Smooth muscle cell (in vitro differentiated cells): ENCODE measurements around the gene OR1I1. TPM values are rescaled to one million over a fixed set of nuclear protein-coding genes. Genes with fewer than 3 reads are reported as not detected.

ENCODE experiments used
- DNase-seq: peaks from one replicate; lab custom pipeline; 2025; ENCODE audit not compliant: unreplicated experiment; lab: John Stamatoyannopoulos, UW
- H2AFZ ChIP-seq: fragments of 200-600 bp; sonication (generic); 2 replicates; pipeline ENCODE4 v1.6.0; 2016; ENCODE audit warnings: antibody characterized with exemption, low read depth, mild to moderate bottlenecking
- H3F3A ChIP-seq: fragments of 200-600 bp; sonication (generic); 2 replicates; pipeline ENCODE4 v1.6.0; 2017; ENCODE audit warnings: antibody characterized with exemption, low read depth
- H3K27ac ChIP-seq: fragments of 200-600 bp; sonication (generic); 2 replicates; pipeline ENCODE4 v1.5.1; 2016; ENCODE audit warnings: low read depth, mild to moderate bottlenecking
- H3K27me3 ChIP-seq: fragments of 200-600 bp; sonication (generic); 2 replicates; pipeline ENCODE4 v1.6.1; 2016; ENCODE audit warnings: low read depth, mild to moderate bottlenecking
- H3K36me3 ChIP-seq: fragments of 200-600 bp; sonication (generic); 2 replicates; pipeline ENCODE4 v1.5.1; 2016; ENCODE audit warnings: low read depth
- H3K4me1 ChIP-seq: fragments of 200-600 bp; sonication (generic); 2 replicates; pipeline ENCODE4 v1.5.1; 2016; ENCODE audit warnings: low read depth
- H3K4me2 ChIP-seq: fragments of 200-600 bp; sonication (generic); 2 replicates; pipeline ENCODE4 v1.6.0; 2016; ENCODE audit warnings: mild to moderate bottlenecking
- H3K4me3 ChIP-seq: fragments of 200-600 bp; sonication (generic); 2 replicates; pipeline ENCODE4 v1.5.1; 2016; ENCODE audit warnings: mild to moderate bottlenecking
- H3K79me2 ChIP-seq: fragments of 200-600 bp; sonication (generic); 2 replicates; pipeline ENCODE4 v1.6.0; 2016; ENCODE audit warnings: low read depth, mild to moderate bottlenecking
- H3K9ac ChIP-seq: fragments of 200-600 bp; sonication (generic); 2 replicates; pipeline ENCODE4 v1.6.0; 2016; ENCODE audit warnings: low read depth
- H3K9me3 ChIP-seq: fragments of 200-600 bp; sonication (generic); replicated peaks from 2 replicates; pipeline ENCODE4 v1.5.1; 2016; ENCODE audit warnings: low read depth
- H4K20me1 ChIP-seq: fragments of 200-600 bp; sonication (generic); 2 replicates; pipeline ENCODE4 v1.6.0; 2016; ENCODE audit warnings: low read depth
- WGBS: methylation state at CpG from one replicate; pipeline ENCODE4 v1.1.7; 2016; ENCODE audit warnings: low lambda C conversion rate; 5-methylcytosine and 5-hydroxymethylcytosine counted together
- polyA plus RNA-seq: library from polyadenylated mRNA; unstranded; fragments of >200 nt; fragmentation: Nextera tagmentation; extraction: Ambion mirVana; gene quantifications from 2 replicates; pipeline ENCODE4 v1.2.1, GENCODE V29; 2016
- total RNA-seq: library from RNA; depleted of rRNA; stranded (reverse); fragments of >200 nt; gene quantifications from 2 replicates; pipeline ENCODE4 v1.2.3, GENCODE V29; 2014
- TF ChIP-seq, protein P1 (sequence below): fragments of 200-600 bp; sonication (generic); IDR thresholded peaks from 2 replicates; pipeline ENCODE4 v1.5.1; 2017; ENCODE audit warnings: borderline replicate concordance, mild to moderate bottlenecking, antibody characterized with exemption; ENCODE audit not compliant: insufficient read depth, poor library complexity, severe bottlenecking

The OR1I1 gene
- total and polyA plus RNA-seq, 2 experiments from 2014 or later = not detected

GRCh38 chr19:15129856-15130585 lies 48.0 kb downstream of the OR1I1 start:
- H3K4me3 ChIP-seq = no peak overlapping the region
- H3K9me3 ChIP-seq = no peaks in the 10 kb centered on the region
- H3K36me3 ChIP-seq = no peaks in the 10 kb centered on the region
- H2AFZ ChIP-seq = no peak overlapping the region
- H3K27me3 ChIP-seq = no peaks in the 10 kb centered on the region
- H3K4me2 ChIP-seq = no peak overlapping the region
- DNase-seq = no peak
- TF ChIP-seq, protein P1, sequence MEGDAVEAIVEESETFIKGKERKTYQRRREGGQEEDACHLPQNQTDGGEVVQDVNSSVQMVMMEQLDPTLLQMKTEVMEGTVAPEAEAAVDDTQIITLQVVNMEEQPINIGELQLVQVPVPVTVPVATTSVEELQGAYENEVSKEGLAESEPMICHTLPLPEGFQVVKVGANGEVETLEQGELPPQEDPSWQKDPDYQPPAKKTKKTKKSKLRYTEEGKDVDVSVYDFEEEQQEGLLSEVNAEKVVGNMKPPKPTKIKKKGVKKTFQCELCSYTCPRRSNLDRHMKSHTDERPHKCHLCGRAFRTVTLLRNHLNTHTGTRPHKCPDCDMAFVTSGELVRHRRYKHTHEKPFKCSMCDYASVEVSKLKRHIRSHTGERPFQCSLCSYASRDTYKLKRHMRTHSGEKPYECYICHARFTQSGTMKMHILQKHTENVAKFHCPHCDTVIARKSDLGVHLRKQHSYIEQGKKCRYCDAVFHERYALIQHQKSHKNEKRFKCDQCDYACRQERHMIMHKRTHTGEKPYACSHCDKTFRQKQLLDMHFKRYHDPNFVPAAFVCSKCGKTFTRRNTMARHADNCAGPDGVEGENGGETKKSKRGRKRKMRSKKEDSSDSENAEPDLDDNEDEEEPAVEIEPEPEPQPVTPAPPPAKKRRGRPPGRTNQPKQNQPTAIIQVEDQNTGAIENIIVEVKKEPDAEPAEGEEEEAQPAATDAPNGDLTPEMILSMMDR = no peak
- H3K4me1 ChIP-seq = peaks cover 7% of the 10 kb centered on the region
- H3F3A ChIP-seq = no peaks in the 10 kb centered on the region
- H4K20me1 ChIP-seq = no peaks in the 10 kb centered on the region
- H3K79me2 ChIP-seq = peaks cover 2% of the 10 kb centered on the region
- H3K9ac ChIP-seq = no peak overlapping the region
- peak overlapping the region; percentile 88 for H3K27ac ChIP-seq
- 56% methylated on average over 16 of the region's 16 CpGs for whole genome bisulfite sequencing

DNA sequence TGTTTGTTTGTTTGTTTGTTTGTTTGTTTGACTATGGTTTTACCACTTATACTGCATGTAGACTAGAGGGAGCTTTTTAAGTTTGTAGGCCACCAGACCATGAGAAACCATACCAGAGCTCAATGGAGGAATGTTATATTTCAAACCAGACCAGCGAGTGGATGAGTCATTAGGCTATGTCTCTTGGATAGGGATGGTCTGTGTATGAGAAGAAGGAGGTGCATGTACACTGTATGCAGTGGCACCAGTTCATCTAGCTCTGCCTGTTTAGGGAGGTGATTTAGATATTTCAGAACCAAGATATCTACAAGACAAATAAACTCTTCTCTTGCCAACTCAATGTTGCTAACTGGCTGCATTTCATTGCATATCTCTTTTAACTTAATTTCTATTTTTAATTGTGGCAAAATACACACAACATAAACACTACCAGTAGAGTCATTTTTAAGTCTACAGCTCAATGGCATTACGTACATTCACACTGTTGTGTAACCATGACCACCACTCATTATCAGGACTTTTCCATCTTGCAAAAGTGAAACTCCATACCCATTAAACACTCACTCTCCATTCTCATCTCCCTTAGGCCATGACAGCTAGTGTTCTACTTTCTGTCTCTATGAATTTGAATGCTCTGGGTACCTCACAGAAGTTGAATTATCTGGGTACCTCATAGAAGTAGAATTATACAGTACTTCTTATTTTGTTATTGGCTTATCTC lies 54.4 kb downstream of the OR1I1 start:
- Histone ChIP-seq H3K27me3 (no peaks in the 10 kb centered on the region), H4K20me1 (no peaks in the 10 kb centered on the region), H3K9me3 (peaks cover 5% of the 10 kb centered on the region), H3K36me3 (no peaks in the 10 kb centered on the region), H3K4me2 (peak overlapping the region; percentile 56), H2AFZ (no peak overlapping the region), H3K4me1 (peaks cover 5% of the 10 kb centered on the region), H3K27ac (peak overlapping the region; percentile 94), H3F3A (peaks cover 10% of the 10 kb centered on the region), H3K79me2 (no peaks in the 10 kb centered on the region), H3K4me3 (no peak overlapping the region), H3K9ac (peak overlapping the region; percentile 81)
- WGBS = 17% methylated on average over 2 of the region's 2 CpGs
- no peak for DNase-seq
- TF ChIP-seq, protein P1 = no peak

- Histone ChIP-seq H3K36me3 (no peaks in the 10 kb centered on the region), H3K4me3 (no peak overlapping the region), H3F3A (peaks cover 10% of the 10 kb centered on the region), H3K4me1 (peaks cover 5% of the 10 kb centered on the region), H3K79me2 (no peaks in the 10 kb centered on the region), H3K9me3 (peaks cover 5% of the 10 kb centered on the region), H3K27ac (peak overlapping the region; percentile 94), H3K9ac (peak overlapping the region; percentile 24), H4K20me1 (no peaks in the 10 kb centered on the region), H2AFZ (no peak overlapping the region), H3K27me3 (no peaks in the 10 kb centered on the region), H3K4me2 (peak overlapping the region; percentile 48)
- DNase-seq = no peak
- TF ChIP-seq, protein P1 = no peak
Measured at GRCh38 chr19:15137777-15138176, 55.8 kb downstream of the OR1I1 start.

DNA sequence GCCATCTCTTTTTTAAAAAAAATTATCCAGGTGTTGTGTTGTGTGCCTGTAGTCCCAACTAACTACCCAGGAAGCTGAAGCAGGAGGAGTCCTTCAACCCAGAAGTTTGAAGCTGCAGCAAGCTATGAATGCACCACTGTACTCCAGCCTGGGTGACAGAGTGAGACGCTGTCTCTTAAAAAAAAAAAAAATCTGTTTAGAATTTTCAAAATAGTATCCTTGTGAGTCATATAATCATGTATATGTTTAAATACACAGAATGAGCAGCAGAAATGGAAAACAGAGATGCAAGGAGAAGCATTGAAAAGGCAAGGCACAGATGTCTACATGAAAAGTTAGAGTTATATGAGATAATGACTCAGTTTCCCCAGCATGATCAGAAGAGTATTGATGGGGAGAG lies 56.4 kb downstream of the OR1I1 start:
- Histone ChIP-seq H4K20me1 (no peaks in the 10 kb centered on the region), H3K4me2 (peak overlapping the region; percentile 48), H3K27me3 (no peaks in the 10 kb centered on the region), H3K4me3 (no peak overlapping the region), H3K9ac (peak overlapping the region; percentile 24), H3K79me2 (no peaks in the 10 kb centered on the region), H3K36me3 (no peaks in the 10 kb centered on the region), H2AFZ (no peak overlapping the region), H3K9me3 (peaks cover 5% of the 10 kb centered on the region), H3F3A (peaks cover 10% of the 10 kb centered on the region), H3K4me1 (peaks cover 5% of the 10 kb centered on the region), H3K27ac (peak overlapping the region; percentile 94)
- WGBS = 24% methylated on average over 1 of the region's 1 CpG
- DNase-seq = no peak
- TF ChIP-seq, protein P1 = no peak
